ENCODE data around the gene FBLN2.
"Not testable (repeated sequence)": the region's sequence is repeated elsewhere in the genome, so short reads cannot be mapped to it uniquely, and the experiment has no call there.

Gene FBLN2

DNA sequence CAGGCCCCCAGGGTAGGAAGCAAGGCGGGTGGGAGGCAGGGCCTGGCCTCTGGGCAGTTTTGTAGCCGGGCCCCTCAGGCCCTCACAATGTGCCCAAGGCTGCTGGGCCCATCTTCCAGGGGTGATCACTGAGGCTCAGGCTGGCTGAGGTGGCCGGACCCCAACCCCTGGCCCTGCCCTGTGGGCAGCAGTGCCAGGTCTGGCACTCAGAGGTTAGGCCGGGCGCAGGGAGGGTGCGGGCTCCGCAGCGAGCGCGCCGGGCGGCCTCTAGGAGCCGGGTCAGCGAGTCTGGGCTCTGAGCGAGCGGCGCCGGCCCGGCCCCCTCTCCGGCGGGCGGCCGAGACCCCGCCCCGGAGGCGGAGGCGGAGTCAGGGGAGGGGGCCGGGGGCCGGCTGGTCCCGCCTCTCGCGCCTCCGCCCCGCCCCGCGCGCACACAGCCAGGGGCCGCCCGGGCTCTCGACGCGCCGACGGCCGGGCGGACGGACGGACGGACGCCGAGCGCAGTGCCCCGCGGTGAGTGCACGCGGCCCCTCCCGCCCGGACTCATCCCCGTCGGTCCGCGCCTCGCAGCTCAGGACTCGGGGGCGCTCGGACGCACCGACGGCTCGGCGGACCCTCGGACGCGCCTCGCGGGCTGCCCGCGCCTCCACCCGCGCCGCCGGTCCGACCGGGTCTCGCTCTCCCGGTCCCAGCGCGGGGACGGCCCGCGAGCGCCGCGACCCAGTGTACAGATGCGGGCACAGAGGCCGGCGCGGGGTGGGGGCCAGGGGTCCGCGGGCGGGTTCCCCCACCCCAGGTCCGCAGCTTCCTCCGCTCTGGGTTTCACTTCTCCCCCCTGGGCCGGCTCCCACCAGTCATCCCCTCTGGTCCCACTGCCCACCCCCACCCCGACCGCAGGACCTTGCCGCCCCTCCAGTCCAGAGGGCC is at the start of gene FBLN2:
Gene FBLN2 (plus strand): TSS at position 430 of the 927 bp plus-strand sequence. CDS start 21,231 bp downstream, outside the sequence.
- no peaks in the 10 kb centered on the region for H3K4me1 ChIP-seq (ENCODE audit: control insufficient read depth, insufficient read depth, low read length)
- no peaks in the 10 kb centered on the region for H3K36me3 ChIP-seq (ENCODE audit: control insufficient read depth, insufficient read depth, low read length)
- peaks cover 38% of the 10 kb centered on the region for H3K27me3 ChIP-seq (ENCODE audit: control insufficient read depth, insufficient read depth, low read length)
- no peak within 1 kb of the TSS for H3K9ac ChIP-seq (ENCODE audit: low read length)
- no peak within 1 kb of the TSS for H3K4me3 ChIP-seq (ENCODE audit: low read length)
- no peaks in the 10 kb centered on the region for H3K9me3 ChIP-seq (ENCODE audit: control insufficient read depth, low read length)

DNA sequence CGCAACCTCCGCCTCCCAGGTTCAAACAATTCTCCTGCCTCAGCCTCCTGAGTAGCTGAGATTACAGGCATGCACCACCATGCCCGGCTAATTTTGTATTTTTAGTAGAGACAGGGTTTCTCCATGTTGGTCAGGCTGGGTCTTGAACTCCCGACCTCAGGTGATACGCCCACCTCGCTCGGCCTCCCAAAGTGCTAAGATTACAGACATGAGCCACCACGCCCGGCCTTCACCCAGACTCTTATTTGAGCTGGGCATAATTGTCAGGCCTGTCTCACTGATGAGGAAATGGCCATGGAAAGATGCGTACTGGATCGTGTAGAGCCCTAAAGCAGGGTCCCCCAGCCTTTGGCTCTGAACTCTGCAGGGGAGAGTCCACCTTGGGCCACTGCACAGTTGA is 49.7 kb upstream of the FBLN2 start:
- H3K4me1 ChIP-seq (ENCODE audit: control insufficient read depth, insufficient read depth, low read length); H3K9ac ChIP-seq (ENCODE audit: low read length); H3K4me3 ChIP-seq (ENCODE audit: low read length); H3K27me3 ChIP-seq (ENCODE audit: control insufficient read depth, insufficient read depth, low read length); H3K9me3 ChIP-seq (ENCODE audit: control insufficient read depth, low read length); H3K36me3 ChIP-seq (ENCODE audit: control insufficient read depth, insufficient read depth, low read length): not testable (repeated sequence)

DNA sequence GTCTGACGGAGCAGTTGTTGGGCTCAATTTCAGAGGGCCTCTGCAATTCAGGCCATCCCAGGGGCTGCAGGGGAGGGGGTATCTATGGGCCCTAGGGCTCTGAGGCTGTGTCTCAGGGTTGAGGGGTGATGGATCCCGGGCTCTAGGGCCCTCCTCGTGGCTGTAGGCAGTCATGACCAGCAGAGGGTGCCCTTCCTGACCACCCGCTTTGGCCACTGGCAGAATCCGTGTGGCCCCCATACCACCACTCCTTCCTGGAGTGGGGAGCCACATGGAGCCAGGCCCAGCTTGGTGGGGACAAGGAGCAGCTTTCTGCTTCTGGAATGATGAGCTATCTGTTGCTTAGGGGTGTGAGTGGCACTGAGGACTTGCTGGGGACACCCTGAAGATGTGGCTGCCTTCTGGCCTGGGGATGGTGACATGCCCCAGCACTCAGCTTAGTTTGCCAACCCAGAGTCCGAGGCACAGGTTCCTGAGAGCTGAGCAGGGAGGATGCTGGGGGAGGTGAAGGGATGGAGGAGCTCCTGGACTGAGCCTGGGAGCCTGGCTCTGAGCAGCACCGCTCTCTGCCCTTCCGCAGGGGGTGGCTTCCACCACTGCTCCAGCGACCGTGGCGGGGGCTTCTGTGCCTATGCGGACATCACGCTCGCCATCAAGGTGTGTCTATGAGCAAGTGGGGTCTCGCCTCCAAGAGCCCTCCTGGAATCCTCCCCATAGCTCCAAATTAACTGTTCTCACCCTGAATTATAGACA is 48.6 kb upstream of the FBLN2 start:
- H3K4me3 ChIP-seq (ENCODE audit: low read length), result no peak overlapping the region
- no peaks in the 10 kb centered on the region for H3K36me3 ChIP-seq (ENCODE audit: control insufficient read depth, insufficient read depth, low read length)
- H3K4me1 ChIP-seq (ENCODE audit: control insufficient read depth, insufficient read depth, low read length), result peaks cover 10% of the 10 kb centered on the region
- no peaks in the 10 kb centered on the region for H3K27me3 ChIP-seq (ENCODE audit: control insufficient read depth, insufficient read depth, low read length)
- no peaks in the 10 kb centered on the region for H3K9me3 ChIP-seq (ENCODE audit: control insufficient read depth, low read length)
- no peak overlapping the region for H3K9ac ChIP-seq (ENCODE audit: low read length)

DNA sequence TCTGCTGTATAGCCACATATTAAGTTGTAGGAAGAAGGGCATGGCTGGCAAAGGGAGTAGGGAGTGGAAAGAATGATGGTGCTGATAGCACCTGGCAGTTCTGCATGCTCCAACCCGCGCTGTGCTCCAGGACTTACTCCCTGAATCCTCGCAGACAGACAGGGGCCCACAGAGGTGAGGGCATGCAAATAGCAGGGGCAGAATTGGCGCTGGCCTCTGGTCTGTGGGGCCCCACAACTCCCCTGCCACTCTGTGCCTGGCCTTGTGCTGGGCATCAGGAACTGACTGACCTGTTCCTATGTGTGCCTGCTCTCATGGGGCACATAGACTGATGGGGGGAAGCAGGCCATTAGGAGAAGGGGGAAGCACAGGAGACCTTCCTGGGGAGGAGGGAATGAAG is 47.9 kb upstream of the FBLN2 start:
- Histone ChIP-seq H3K9me3 (ENCODE audit: control insufficient read depth, low read length) (no peaks in the 10 kb centered on the region), H3K4me1 (ENCODE audit: control insufficient read depth, insufficient read depth, low read length) (peaks cover 6% of the 10 kb centered on the region), H3K4me3 (ENCODE audit: low read length) (no peak overlapping the region), H3K27me3 (ENCODE audit: control insufficient read depth, insufficient read depth, low read length) (no peaks in the 10 kb centered on the region), H3K9ac (ENCODE audit: low read length) (no peak overlapping the region), H3K36me3 (ENCODE audit: control insufficient read depth, insufficient read depth, low read length) (no peaks in the 10 kb centered on the region)

DNA sequence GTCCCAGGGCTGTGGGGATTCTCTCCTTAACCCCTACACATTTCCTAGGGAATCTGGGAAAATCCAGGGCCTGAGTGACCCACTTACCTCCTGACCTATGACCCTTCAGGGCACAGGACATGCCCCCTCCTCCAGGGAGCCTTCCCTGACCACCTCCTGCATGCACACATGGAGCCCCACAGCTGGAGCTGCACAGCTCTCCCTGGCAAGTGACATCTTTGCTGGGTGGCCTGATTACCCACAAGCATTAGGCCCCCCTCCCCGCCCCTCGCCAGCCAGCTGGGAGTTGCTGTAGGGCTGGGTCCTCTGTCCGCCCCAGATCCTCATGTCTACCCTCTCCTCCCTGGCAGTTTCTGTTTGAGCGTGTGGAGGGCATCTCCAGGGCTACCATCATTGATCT is 47.4 kb upstream of the FBLN2 start:
- Histone ChIP-seq H3K9ac (ENCODE audit: low read length) (no peak overlapping the region), H3K36me3 (ENCODE audit: control insufficient read depth, insufficient read depth, low read length) (no peaks in the 10 kb centered on the region), H3K4me3 (ENCODE audit: low read length) (no peak overlapping the region), H3K4me1 (ENCODE audit: control insufficient read depth, insufficient read depth, low read length) (peaks cover 1% of the 10 kb centered on the region), H3K9me3 (ENCODE audit: control insufficient read depth, low read length) (no peaks in the 10 kb centered on the region), H3K27me3 (ENCODE audit: control insufficient read depth, insufficient read depth, low read length) (no peaks in the 10 kb centered on the region)

DNA sequence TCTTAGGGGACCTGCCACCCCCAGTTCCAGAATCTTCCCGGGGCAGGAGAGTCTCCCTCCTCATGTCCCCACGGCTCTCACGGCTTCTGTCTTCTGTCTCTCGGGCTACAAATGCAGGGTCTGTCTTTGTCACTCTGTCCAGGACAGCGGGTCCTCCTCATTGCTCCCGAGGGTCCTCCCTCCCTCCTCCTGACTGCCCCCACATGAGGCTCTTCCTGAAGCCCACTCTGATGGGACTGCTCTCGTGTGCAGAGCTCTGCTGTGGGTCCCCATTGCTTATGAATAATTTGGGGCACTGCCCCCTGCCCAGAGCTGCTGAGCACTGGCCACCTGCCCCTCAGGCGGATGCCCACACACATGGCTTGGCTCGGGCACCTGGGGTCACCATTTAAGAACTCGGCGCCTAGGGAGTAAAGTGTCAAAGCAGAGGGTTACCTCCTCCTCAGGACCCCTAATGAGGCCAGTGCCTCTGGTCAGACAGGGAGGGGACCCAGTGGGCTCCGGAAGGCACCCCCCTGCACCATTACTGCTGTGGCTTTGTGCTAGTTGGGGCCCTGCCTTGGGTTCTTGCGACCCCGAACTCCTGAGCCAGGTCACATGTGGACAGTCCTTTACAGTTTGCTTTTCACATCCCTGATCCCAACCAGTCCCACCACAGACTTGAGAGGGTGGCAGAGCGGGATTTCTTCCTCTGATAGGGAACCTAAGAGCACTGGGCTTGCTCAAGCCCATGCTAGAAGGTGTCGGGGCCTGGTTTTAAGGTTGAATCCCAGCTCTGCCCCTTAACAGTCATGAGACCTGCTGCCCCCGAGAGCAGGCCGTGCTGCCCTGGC is 46.8 kb upstream of the FBLN2 start:
- H3K4me1 ChIP-seq (ENCODE audit: control insufficient read depth, insufficient read depth, low read length), result no peaks in the 10 kb centered on the region
- no peaks in the 10 kb centered on the region for H3K27me3 ChIP-seq (ENCODE audit: control insufficient read depth, insufficient read depth, low read length)
- H3K36me3 ChIP-seq (ENCODE audit: control insufficient read depth, insufficient read depth, low read length), result no peaks in the 10 kb centered on the region
- no peak overlapping the region for H3K9ac ChIP-seq (ENCODE audit: low read length)
- no peak overlapping the region for H3K4me3 ChIP-seq (ENCODE audit: low read length)
- H3K9me3 ChIP-seq (ENCODE audit: control insufficient read depth, low read length), result no peaks in the 10 kb centered on the region

DNA sequence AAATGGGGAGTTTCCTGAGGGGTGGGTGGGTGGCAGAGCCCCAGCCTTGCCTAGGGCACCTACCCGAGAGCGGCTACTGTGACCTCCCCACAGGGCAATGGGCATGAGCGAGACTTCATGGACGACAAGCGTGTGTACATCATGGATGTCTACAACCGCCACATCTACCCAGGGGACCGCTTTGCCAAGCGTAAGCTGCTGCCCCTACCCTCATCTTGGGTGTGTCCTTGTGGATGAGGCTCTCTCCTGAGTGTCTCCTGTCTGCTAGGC is 46.2 kb upstream of the FBLN2 start:
- Histone ChIP-seq H3K4me1 (ENCODE audit: control insufficient read depth, insufficient read depth, low read length) (no peaks in the 10 kb centered on the region), H3K27me3 (ENCODE audit: control insufficient read depth, insufficient read depth, low read length) (no peaks in the 10 kb centered on the region), H3K4me3 (ENCODE audit: low read length) (no peak overlapping the region), H3K9me3 (ENCODE audit: control insufficient read depth, low read length) (no peaks in the 10 kb centered on the region), H3K9ac (ENCODE audit: low read length) (no peak overlapping the region), H3K36me3 (ENCODE audit: control insufficient read depth, insufficient read depth, low read length) (no peaks in the 10 kb centered on the region)

DNA sequence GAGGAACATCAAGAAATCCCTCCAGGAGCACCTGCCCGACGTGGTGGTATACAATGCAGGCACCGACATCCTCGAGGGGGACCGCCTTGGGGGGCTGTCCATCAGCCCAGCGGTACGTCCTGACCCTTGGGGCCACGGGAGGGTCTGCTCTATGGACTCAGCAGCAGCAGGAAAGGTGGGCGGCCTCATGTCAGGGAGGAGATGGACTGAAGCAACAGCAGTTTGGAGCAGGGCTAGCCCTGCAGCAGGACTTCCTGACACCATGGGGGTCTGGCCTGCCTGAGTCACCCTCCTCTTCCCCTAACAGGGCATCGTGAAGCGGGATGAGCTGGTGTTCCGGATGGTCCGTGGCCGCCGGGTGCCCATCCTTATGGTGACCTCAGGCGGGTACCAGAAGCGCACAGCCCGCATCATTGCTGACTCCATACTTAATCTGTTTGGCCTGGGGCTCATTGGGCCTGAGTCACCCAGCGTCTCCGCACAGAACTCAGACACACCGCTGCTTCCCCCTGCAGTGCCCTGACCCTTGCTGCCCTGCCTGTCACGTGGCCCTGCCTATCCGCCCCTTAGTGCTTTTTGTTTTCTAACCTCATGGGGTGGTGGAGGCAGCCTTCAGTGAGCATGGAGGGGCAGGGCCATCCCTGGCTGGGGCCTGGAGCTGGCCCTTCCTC is 44.6 kb upstream of the FBLN2 start:
- Histone ChIP-seq H3K4me1 (ENCODE audit: control insufficient read depth, insufficient read depth, low read length) (no peaks in the 10 kb centered on the region), H3K27me3 (ENCODE audit: control insufficient read depth, insufficient read depth, low read length) (no peaks in the 10 kb centered on the region), H3K4me3 (ENCODE audit: low read length) (no peak overlapping the region), H3K9ac (ENCODE audit: low read length) (no peak overlapping the region), H3K9me3 (ENCODE audit: control insufficient read depth, low read length) (no peaks in the 10 kb centered on the region), H3K36me3 (ENCODE audit: control insufficient read depth, insufficient read depth, low read length) (no peaks in the 10 kb centered on the region)

DNA sequence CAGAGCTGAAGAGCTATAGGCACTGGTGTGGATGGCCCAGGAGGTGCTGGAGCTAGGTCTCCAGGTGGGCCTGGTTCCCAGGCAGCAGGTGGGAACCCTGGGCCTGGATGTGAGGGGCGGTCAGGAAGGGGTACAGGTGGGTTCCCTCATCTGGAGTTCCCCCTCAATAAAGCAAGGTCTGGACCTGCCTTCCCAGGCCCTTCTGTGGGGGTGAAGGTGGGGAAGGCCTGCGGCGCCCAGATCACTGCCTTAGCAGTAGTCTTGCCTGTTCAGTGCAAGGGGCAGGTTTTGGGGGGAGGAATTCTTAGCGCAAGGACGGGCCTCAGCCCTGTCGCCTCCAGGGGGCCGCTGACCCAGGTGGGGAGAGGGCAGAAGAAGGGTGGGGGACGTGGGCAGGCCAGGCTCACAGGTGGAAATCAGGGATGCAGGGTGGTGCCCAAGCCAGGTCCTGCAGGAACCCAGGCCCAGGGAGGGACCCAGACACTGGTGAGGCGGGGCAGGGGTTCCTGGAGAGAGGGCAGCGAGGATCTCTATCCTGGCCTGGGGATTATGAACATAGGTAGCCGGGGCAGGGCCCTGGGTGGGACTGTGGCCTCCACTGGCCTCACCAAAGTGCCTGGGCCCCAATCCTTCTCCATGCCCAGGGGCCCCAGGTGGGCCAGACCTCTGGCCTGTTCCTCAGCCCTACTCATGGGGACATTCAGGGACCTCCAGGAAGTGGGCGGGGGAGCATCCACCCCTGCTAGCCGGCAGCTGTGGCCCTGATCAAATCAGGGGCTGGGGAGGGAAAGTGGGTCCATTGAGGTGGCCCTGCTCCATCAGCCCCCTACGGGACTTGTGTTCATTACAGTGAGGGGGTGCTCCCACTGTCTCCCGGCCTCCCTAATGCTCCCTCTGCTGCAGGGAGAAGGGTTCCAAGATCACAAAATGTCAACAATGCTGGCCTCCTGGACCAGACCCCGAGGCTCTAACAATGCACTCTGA is 43.5 kb upstream of the FBLN2 start:
- Histone ChIP-seq H3K9ac (ENCODE audit: low read length) (no peak overlapping the region), H3K4me1 (ENCODE audit: control insufficient read depth, insufficient read depth, low read length) (no peaks in the 10 kb centered on the region), H3K4me3 (ENCODE audit: low read length) (no peak overlapping the region), H3K9me3 (ENCODE audit: control insufficient read depth, low read length) (no peaks in the 10 kb centered on the region), H3K27me3 (ENCODE audit: control insufficient read depth, insufficient read depth, low read length) (no peaks in the 10 kb centered on the region), H3K36me3 (ENCODE audit: control insufficient read depth, insufficient read depth, low read length) (no peaks in the 10 kb centered on the region)

DNA sequence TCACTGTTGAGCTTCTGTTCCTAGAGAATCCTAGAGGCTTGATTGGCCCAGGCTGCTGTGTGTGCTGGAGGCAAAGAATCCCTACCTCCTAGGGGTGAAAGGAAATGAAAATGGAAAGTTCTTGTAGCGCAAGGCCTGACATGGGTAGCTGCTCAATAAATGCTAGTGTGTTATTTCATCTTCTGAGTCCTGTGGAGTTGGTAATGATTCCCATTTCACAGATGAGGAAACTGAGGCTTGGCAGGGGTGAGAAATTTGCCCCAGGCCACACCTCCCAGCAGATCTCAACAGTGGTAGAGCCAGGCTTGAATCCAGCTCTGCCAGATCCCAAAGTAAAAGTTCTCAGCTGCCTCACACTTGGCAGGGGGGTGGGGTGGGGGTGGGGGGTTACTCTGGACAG is 42.7 kb upstream of the FBLN2 start:
- Histone ChIP-seq H3K4me1 (ENCODE audit: control insufficient read depth, insufficient read depth, low read length) (no peaks in the 10 kb centered on the region), H3K27me3 (ENCODE audit: control insufficient read depth, insufficient read depth, low read length) (no peaks in the 10 kb centered on the region), H3K4me3 (ENCODE audit: low read length) (no peak overlapping the region), H3K9me3 (ENCODE audit: control insufficient read depth, low read length) (no peaks in the 10 kb centered on the region), H3K9ac (ENCODE audit: low read length) (no peak overlapping the region), H3K36me3 (ENCODE audit: control insufficient read depth, insufficient read depth, low read length) (no peaks in the 10 kb centered on the region)

DNA sequence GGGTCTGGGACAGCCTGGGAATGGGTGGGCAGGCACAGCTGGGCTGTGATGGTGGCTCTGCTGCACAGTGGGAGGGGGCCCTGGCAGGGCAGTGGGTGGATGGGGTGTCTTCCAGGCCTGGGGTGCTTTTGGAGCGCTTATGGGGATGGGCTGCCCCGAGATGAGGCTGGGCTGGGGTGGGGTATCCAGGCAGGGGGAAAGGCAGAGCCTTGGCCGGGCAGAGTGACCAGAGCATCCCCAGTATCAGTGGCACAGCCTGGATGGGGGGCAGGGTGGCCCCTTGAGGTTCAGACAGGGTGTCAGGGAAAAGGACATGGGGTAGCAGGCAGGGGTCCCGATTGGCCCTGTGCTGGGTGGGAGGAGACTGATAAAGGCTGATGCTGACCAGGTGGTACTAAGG is 42.2 kb upstream of the FBLN2 start:
- no peak overlapping the region for H3K4me3 ChIP-seq (ENCODE audit: low read length)

More for the DNA sequence above, 42.2 kb upstream of the FBLN2 start:
- Histone ChIP-seq H3K27me3 (ENCODE audit: control insufficient read depth, insufficient read depth, low read length) (no peaks in the 10 kb centered on the region), H3K9ac (ENCODE audit: low read length) (no peak overlapping the region), H3K4me1 (ENCODE audit: control insufficient read depth, insufficient read depth, low read length) (no peaks in the 10 kb centered on the region), H3K9me3 (ENCODE audit: control insufficient read depth, low read length) (no peaks in the 10 kb centered on the region), H3K36me3 (ENCODE audit: control insufficient read depth, insufficient read depth, low read length) (no peaks in the 10 kb centered on the region)
